ENCODE measurements around the gene HS3ST2. TPM values are rescaled to one million over a fixed set of nuclear protein-coding genes. Genes with fewer than 3 reads are reported as not detected.

HS3ST2 gene
- total and polyA plus RNA-seq, 2 experiments from 2014 or later: 0.17 TPM; not detected in 1

GRCh38 chr16:22955461-22956070 is 141.6 kb downstream of the HS3ST2 start:
- TF ChIP-seq EZH2phosphoT487 (IDR thresholded peaks at IDR 0.05; ENCODE audit: low read depth, severe bottlenecking, unreplicated experiment) (no peak), EZH2 (IDR thresholded peaks at IDR 0.05; ENCODE audit: borderline replicate concordance) (no peak), CTCF (IDR thresholded peaks at IDR 0.05; ENCODE audit: poor library complexity) (no peak)
- Histone ChIP-seq H3K9me2 (replicated peaks; ENCODE audit: insufficient read depth) (no peaks in the 10 kb centered on the region), H2AFZ (no peak overlapping the region), H3K27me3 (no peaks in the 10 kb centered on the region), H3K27ac (no peak overlapping the region), H3K79me2 (no peaks in the 10 kb centered on the region), H3K9me3 (ENCODE audit: low read depth) (no peaks in the 10 kb centered on the region), H3K4me3 (no peak overlapping the region), H3K4me1 (ENCODE audit: insufficient read depth) (no peaks in the 10 kb centered on the region), H4K20me1 (ENCODE audit: insufficient read depth, poor library complexity, severe bottlenecking) (no peaks in the 10 kb centered on the region), H3K36me3 (replicated peaks; ENCODE audit: insufficient read depth, low read depth) (no peaks in the 10 kb centered on the region), H3K4me2 (no peak overlapping the region)
- no peak for DNase-seq (ENCODE audit: low spot score)
- WGBS (ENCODE audit: low lambda C conversion rate, missing lambda C conversion rate): 73% methylated on average over 6 of the region's 6 CpGs

GRCh38 chr16:22961206-22961605 is 147.2 kb downstream of the HS3ST2 start:
- WGBS (ENCODE audit: low lambda C conversion rate, missing lambda C conversion rate): 45% methylated on average over 4 of the region's 4 CpGs

GRCh38 chr16:22962905-22963304 is 148.9 kb downstream of the HS3ST2 start:
- no peak overlapping the region for H2AFZ ChIP-seq
- DNase-seq (ENCODE audit: low spot score): no peak
- H3K79me2 ChIP-seq: no peaks in the 10 kb centered on the region
- no peaks in the 10 kb centered on the region for H4K20me1 ChIP-seq (ENCODE audit: insufficient read depth, poor library complexity, severe bottlenecking)
- no peaks in the 10 kb centered on the region for H3K9me2 ChIP-seq (replicated peaks; ENCODE audit: insufficient read depth)
- no peaks in the 10 kb centered on the region for H3K9me3 ChIP-seq (ENCODE audit: low read depth)
- H3K27ac ChIP-seq: no peak overlapping the region
- no peak overlapping the region for H3K4me2 ChIP-seq
- TF ChIP-seq EZH2phosphoT487 (IDR thresholded peaks at IDR 0.05; ENCODE audit: low read depth, severe bottlenecking, unreplicated experiment): no peak
- TF ChIP-seq CTCF (IDR thresholded peaks at IDR 0.05; ENCODE audit: poor library complexity): no peak
- no peak for TF ChIP-seq EZH2 (IDR thresholded peaks at IDR 0.05; ENCODE audit: borderline replicate concordance)
- no peak overlapping the region for H3K4me3 ChIP-seq
- no peaks in the 10 kb centered on the region for H3K36me3 ChIP-seq (replicated peaks; ENCODE audit: insufficient read depth, low read depth)
- 67% methylated on average over 1 of the region's 1 CpG for WGBS (ENCODE audit: low lambda C conversion rate, missing lambda C conversion rate)
- H3K4me1 ChIP-seq (ENCODE audit: insufficient read depth): no peaks in the 10 kb centered on the region
- no peaks in the 10 kb centered on the region for H3K27me3 ChIP-seq

More at GRCh38 chr16:22961206-22961605, 147.2 kb downstream of the HS3ST2 start:
- H3K27me3 ChIP-seq: no peaks in the 10 kb centered on the region
- H3K36me3 ChIP-seq (replicated peaks; ENCODE audit: insufficient read depth, low read depth): no peaks in the 10 kb centered on the region
- TF ChIP-seq EZH2 (IDR thresholded peaks at IDR 0.05; ENCODE audit: borderline replicate concordance): no peak
- TF ChIP-seq EZH2phosphoT487 (IDR thresholded peaks at IDR 0.05; ENCODE audit: low read depth, severe bottlenecking, unreplicated experiment): no peak
- TF ChIP-seq CTCF (IDR thresholded peaks at IDR 0.05; ENCODE audit: poor library complexity): no peak
- H3K9me2 ChIP-seq (replicated peaks; ENCODE audit: insufficient read depth): no peaks in the 10 kb centered on the region
- H3K79me2 ChIP-seq: no peaks in the 10 kb centered on the region
- H3K27ac ChIP-seq: no peak overlapping the region
- H3K4me1 ChIP-seq (ENCODE audit: insufficient read depth): no peaks in the 10 kb centered on the region
- no peak overlapping the region for H3K4me3 ChIP-seq
- no peaks in the 10 kb centered on the region for H3K9me3 ChIP-seq (ENCODE audit: low read depth)
- H2AFZ ChIP-seq: no peak overlapping the region
- no peak overlapping the region for H3K4me2 ChIP-seq
- DNase-seq (ENCODE audit: low spot score): no peak
- H4K20me1 ChIP-seq (ENCODE audit: insufficient read depth, poor library complexity, severe bottlenecking): no peaks in the 10 kb centered on the region

Data from hepatocyte (in vitro differentiated cells).